Measurements from ENCODE around the gene ZNF516. TPM values are rescaled to one million over a fixed set of nuclear protein-coding genes. Genes with fewer than 3 reads are reported as not detected.
"Not testable (repeated sequence)": the region's sequence is repeated elsewhere in the genome, so short reads cannot be mapped to it uniquely, and the experiment has no call there.

Gene ZNF516
- 16.3 and 17.7 TPM in 2 replicates for total RNA-seq

DNA sequence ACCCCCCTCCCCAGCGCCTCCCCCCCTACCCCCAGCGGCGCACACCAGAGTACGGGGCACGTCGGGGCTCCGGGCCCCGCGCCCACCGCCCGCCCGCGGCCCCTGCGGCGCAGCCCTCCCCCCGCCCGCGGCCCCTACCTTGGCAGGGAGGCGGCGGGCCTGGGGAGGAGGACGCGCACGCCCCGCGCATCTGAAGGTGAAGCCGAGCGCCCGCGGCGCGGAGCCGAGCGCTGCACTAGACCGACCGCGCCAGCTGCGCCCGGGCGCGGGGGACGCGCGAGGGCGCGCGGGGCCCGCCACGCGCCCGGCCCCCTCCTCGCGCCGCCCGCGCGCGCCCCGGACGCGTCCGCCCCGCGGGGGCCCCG is at the start of gene ZNF516:
TSS of gene ZNF516 (minus strand) at position 237 of the 365 bp plus-strand sequence. CDS start 52,188 bp downstream, outside the sequence.
- Histone ChIP-seq H3K79me2 (ENCODE audit: insufficient read depth, low read length) (peaks cover 15% of the 10 kb centered on the region), H3K9me3 (ENCODE audit: low read depth, low read length) (no peaks in the 10 kb centered on the region), H4K20me1 (ENCODE audit: insufficient read depth, low read length) (no peaks in the 10 kb centered on the region), H3K4me1 (ENCODE audit: insufficient read depth, low read length) (peaks cover 15% of the 10 kb centered on the region), H3K36me3 (ENCODE audit: insufficient read depth, low read length) (no peaks in the 10 kb centered on the region), H2AFZ (ENCODE audit: low read length) (peak within 1 kb of the TSS; percentile 95), H3K27me3 (ENCODE audit: insufficient read depth, low read length) (no peaks in the 10 kb centered on the region), H3K4me2 (ENCODE audit: insufficient read depth, low read length) (peak within 1 kb of the TSS; percentile 100), H3K27ac (ENCODE audit: low read depth, low read length) (peak within 1 kb of the TSS; percentile 86), H3K4me3 (ENCODE audit: insufficient read depth, low read length) (peak within 1 kb of the TSS; percentile 91)
- TF ChIP-seq, protein P1, sequence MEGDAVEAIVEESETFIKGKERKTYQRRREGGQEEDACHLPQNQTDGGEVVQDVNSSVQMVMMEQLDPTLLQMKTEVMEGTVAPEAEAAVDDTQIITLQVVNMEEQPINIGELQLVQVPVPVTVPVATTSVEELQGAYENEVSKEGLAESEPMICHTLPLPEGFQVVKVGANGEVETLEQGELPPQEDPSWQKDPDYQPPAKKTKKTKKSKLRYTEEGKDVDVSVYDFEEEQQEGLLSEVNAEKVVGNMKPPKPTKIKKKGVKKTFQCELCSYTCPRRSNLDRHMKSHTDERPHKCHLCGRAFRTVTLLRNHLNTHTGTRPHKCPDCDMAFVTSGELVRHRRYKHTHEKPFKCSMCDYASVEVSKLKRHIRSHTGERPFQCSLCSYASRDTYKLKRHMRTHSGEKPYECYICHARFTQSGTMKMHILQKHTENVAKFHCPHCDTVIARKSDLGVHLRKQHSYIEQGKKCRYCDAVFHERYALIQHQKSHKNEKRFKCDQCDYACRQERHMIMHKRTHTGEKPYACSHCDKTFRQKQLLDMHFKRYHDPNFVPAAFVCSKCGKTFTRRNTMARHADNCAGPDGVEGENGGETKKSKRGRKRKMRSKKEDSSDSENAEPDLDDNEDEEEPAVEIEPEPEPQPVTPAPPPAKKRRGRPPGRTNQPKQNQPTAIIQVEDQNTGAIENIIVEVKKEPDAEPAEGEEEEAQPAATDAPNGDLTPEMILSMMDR (IDR thresholded peaks at IDR 0.05; ENCODE audit: extremely low read depth, low read depth, low read length), result no peak
- DNase-seq (ENCODE audit: insufficient read length, low spot score, missing footprints), result peak; percentile 89

DNA sequence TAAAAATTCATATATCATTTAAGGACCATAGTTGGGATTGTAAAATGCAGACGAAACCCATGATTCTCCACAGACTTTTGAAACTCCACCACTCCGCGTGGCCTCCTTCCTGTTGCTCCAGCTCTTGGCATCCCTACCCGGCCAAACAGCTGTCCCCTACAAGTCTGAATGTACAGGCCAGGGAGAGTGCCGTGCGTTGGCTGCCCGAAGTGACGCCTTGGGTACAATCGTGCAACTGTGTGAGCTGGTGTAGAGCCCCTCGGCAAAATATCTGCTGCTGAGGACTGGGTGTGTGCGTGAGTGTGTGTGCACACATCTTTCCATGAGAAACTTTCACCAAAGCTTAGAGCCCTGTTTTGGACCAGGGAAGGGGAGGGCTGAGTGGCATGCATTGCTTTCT is 43.8 kb upstream of the ZNF516 start:
- H3K4me1 ChIP-seq (ENCODE audit: insufficient read depth, low read length), result no peaks in the 10 kb centered on the region
- no peaks in the 10 kb centered on the region for H3K36me3 ChIP-seq (ENCODE audit: insufficient read depth, low read length)
- no peaks in the 10 kb centered on the region for H3K9me3 ChIP-seq (ENCODE audit: low read depth, low read length)
- H2AFZ ChIP-seq (ENCODE audit: low read length), result no peak overlapping the region
- H3K79me2 ChIP-seq (ENCODE audit: insufficient read depth, low read length), result no peaks in the 10 kb centered on the region
- TF ChIP-seq, protein P1 (IDR thresholded peaks at IDR 0.05; ENCODE audit: extremely low read depth, low read depth, low read length), result no peak
- no peak overlapping the region for H3K4me3 ChIP-seq (ENCODE audit: insufficient read depth, low read length)
- H3K4me2 ChIP-seq (ENCODE audit: insufficient read depth, low read length), result no peak overlapping the region
- H3K27me3 ChIP-seq (ENCODE audit: insufficient read depth, low read length), result no peaks in the 10 kb centered on the region
- H4K20me1 ChIP-seq (ENCODE audit: insufficient read depth, low read length), result no peaks in the 10 kb centered on the region
- no peak overlapping the region for H3K27ac ChIP-seq (ENCODE audit: low read depth, low read length)
- peak; percentile 34 for DNase-seq (ENCODE audit: insufficient read length, low spot score, missing footprints)

DNA sequence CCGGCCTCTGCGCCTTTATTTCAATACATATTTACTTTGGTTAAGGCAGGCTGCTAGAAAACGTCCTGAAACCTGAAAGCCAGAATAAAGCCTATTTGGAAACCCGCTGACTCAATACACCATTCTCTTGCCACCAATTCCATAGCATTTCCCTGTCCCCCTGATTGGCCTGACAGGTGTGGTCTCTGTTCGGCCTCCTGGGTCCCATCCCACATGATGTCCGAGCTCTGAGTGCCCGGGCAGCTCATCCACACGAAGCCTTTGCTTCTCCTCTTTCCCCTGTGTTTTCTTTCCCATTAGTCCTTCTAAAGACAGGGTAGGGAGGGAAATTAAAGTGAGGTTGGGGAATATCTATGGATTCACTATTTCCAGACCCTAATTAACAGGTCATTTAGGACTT is 42.6 kb upstream of the ZNF516 start:
- DNase-seq (ENCODE audit: insufficient read length, low spot score, missing footprints), result no peak
- Histone ChIP-seq H4K20me1 (ENCODE audit: insufficient read depth, low read length) (no peaks in the 10 kb centered on the region), H3K27me3 (ENCODE audit: insufficient read depth, low read length) (no peaks in the 10 kb centered on the region)

DNA sequence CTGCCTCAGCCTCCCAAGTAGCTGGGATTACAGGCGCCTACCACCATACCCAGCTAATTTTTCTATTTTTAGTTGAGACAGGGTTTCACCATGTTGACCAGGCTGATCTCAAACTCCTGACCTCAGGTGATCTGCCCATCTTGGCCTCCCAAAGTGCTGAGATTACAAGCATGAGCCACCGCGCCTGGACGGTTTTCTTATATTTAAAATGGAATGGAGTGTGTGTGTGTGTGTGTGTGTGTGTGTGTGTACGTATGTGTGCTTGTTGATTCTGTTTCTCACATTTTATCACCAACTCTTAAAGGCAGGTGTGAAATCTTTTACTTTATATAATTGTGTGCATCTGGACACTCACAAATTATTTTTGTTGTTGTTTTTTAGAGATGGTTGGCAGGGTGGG is 41.6 kb upstream of the ZNF516 start:
- H3K27ac ChIP-seq (ENCODE audit: low read depth, low read length); H3K4me2 ChIP-seq (ENCODE audit: insufficient read depth, low read length); H3K79me2 ChIP-seq (ENCODE audit: insufficient read depth, low read length); DNase-seq (ENCODE audit: insufficient read length, low spot score, missing footprints); H3K27me3 ChIP-seq (ENCODE audit: insufficient read depth, low read length); H3K4me3 ChIP-seq (ENCODE audit: insufficient read depth, low read length); H4K20me1 ChIP-seq (ENCODE audit: insufficient read depth, low read length); H3K4me1 ChIP-seq (ENCODE audit: insufficient read depth, low read length); H2AFZ ChIP-seq (ENCODE audit: low read length); H3K9me3 ChIP-seq (ENCODE audit: low read depth, low read length); H3K36me3 ChIP-seq (ENCODE audit: insufficient read depth, low read length): not testable (repeated sequence)

More for the DNA sequence above, 42.6 kb upstream of the ZNF516 start:
- no peaks in the 10 kb centered on the region for H3K4me1 ChIP-seq (ENCODE audit: insufficient read depth, low read length)
- H3K4me3 ChIP-seq (ENCODE audit: insufficient read depth, low read length), result no peak overlapping the region
- H3K4me2 ChIP-seq (ENCODE audit: insufficient read depth, low read length), result no peak overlapping the region
- H2AFZ ChIP-seq (ENCODE audit: low read length), result no peak overlapping the region
- H3K36me3 ChIP-seq (ENCODE audit: insufficient read depth, low read length), result no peaks in the 10 kb centered on the region
- H3K27ac ChIP-seq (ENCODE audit: low read depth, low read length), result no peak overlapping the region
- H3K9me3 ChIP-seq (ENCODE audit: low read depth, low read length), result no peaks in the 10 kb centered on the region
- TF ChIP-seq, protein P1 (IDR thresholded peaks at IDR 0.05; ENCODE audit: extremely low read depth, low read depth, low read length), result no peak
- no peaks in the 10 kb centered on the region for H3K79me2 ChIP-seq (ENCODE audit: insufficient read depth, low read length)
